H9 (cell line): ENCODE measurements around the gene RAB30. TPM values are rescaled to one million over a fixed set of nuclear protein-coding genes. Genes with fewer than 3 reads are reported as not detected.

Experiments
- DNase-seq: peaks from one replicate; pipeline ENCODE4 v3.0.0-alpha.2; 2017
- H2AFZ ChIP-seq: one replicate; pipeline ENCODE4 v1.6.1; 2013; ENCODE audit warnings: mild to moderate bottlenecking, low read length, control low read depth, moderate library complexity
- H2AK5ac ChIP-seq: 2 replicates; pipeline ENCODE4 v1.6.1; 2013; ENCODE audit warnings: low read length, control low read depth, mixed read lengths; ENCODE audit not compliant: insufficient read length
- H2BK120ac ChIP-seq: one replicate; pipeline ENCODE4 v1.6.1; 2013; ENCODE audit warnings: low read depth, mild to moderate bottlenecking, low read length, control low read depth, inconsistent platforms; ENCODE audit not compliant: poor library complexity, severe bottlenecking
- H2BK12ac ChIP-seq: 2 replicates; pipeline ENCODE4 v1.6.1; 2013; ENCODE audit warnings: low read length, control low read depth, mixed read lengths, low read depth; ENCODE audit not compliant: insufficient read length
- H2BK15ac ChIP-seq: 2 replicates; pipeline ENCODE4 v1.6.1; 2013; ENCODE audit warnings: low read depth, low read length, control low read depth
- H2BK20ac ChIP-seq: one replicate; pipeline ENCODE4 v1.6.1; 2013; ENCODE audit warnings: low read depth, mild to moderate bottlenecking, low read length, control low read depth, inconsistent platforms; ENCODE audit not compliant: poor library complexity, severe bottlenecking
- H2BK5ac ChIP-seq: 2 replicates; pipeline ENCODE4 v1.6.1; 2013; ENCODE audit warnings: low read length, control low read depth, mixed read lengths; ENCODE audit not compliant: insufficient read length
- H3K14ac ChIP-seq: 2 replicates; pipeline ENCODE4 v1.6.1; 2013; ENCODE audit warnings: low read length, control low read depth; ENCODE audit not compliant: insufficient read depth
- H3K18ac ChIP-seq: 2 replicates; pipeline ENCODE4 v1.6.1; 2013; ENCODE audit warnings: low read depth, mild to moderate bottlenecking, mixed read lengths, low read length, control low read depth; ENCODE audit not compliant: insufficient read length
- H3K23ac ChIP-seq: 2 replicates; pipeline ENCODE4 v1.6.1; 2013; ENCODE audit warnings: low read length, control low read depth, mixed read lengths, low read depth; ENCODE audit not compliant: insufficient read length
- H3K23me2 ChIP-seq: 2 replicates; pipeline ENCODE4 v1.6.1; 2013; ENCODE audit warnings: low read depth, mild to moderate bottlenecking, mixed read lengths, low read length, control low read depth; ENCODE audit not compliant: insufficient read length, poor library complexity, severe bottlenecking
- H3K27ac ChIP-seq: 2 replicates; pipeline ENCODE4 v1.5.1; 2013; ENCODE audit warnings: low read length, control low read depth, mixed read lengths, low read depth; ENCODE audit not compliant: insufficient read length
- H3K27me3 ChIP-seq: 2 replicates; pipeline ENCODE4 v1.6.1; 2013; ENCODE audit warnings: low read length, control low read depth, inconsistent platforms; ENCODE audit not compliant: insufficient read depth
- H3K4ac ChIP-seq: 2 replicates; pipeline ENCODE4 v1.6.1; 2013; ENCODE audit warnings: low read depth, mild to moderate bottlenecking, control low read depth, inconsistent platforms, low read length, moderate library complexity
- H3K4me1 ChIP-seq: 2 replicates; pipeline ENCODE4 v1.6.1; 2013; ENCODE audit warnings: low read length, control low read depth, inconsistent platforms; ENCODE audit not compliant: insufficient read depth
- H3K4me2 ChIP-seq: 2 replicates; pipeline ENCODE4 v1.6.1; 2013; ENCODE audit warnings: low read length, control low read depth, mixed read lengths; ENCODE audit not compliant: insufficient read length, insufficient read depth
- H3K56ac ChIP-seq: 2 replicates; pipeline ENCODE4 v1.6.1; 2013; ENCODE audit warnings: low read depth, mild to moderate bottlenecking, mixed read lengths, low read length, control low read depth; ENCODE audit not compliant: insufficient read length
- H3K79me1 ChIP-seq: 2 replicates; pipeline ENCODE4 v1.6.1; 2013; ENCODE audit warnings: low read depth, mild to moderate bottlenecking, moderate library complexity, low read length, control low read depth, inconsistent platforms; ENCODE audit not compliant: insufficient read depth, poor library complexity, severe bottlenecking
- H3K79me2 ChIP-seq: 2 replicates; pipeline ENCODE4 v1.6.1; 2013; ENCODE audit warnings: low read length, control low read depth, inconsistent platforms; ENCODE audit not compliant: insufficient read depth
- H3K9ac ChIP-seq: 2 replicates; pipeline ENCODE4 v1.6.1; 2013; ENCODE audit warnings: low read length, control low read depth, mixed read lengths; ENCODE audit not compliant: insufficient read length; ENCODE audit errors: extremely low read depth
- H3K9me3 ChIP-seq: one replicate; pipeline ENCODE4 v1.6.1; 2013; ENCODE audit warnings: low read depth, low read length, inconsistent platforms; ENCODE audit not compliant: control insufficient read depth
- H3T11ph ChIP-seq: one replicate; pipeline ENCODE4 v1.6.1; 2013; ENCODE audit warnings: mild to moderate bottlenecking, low read length, control low read depth, inconsistent platforms
- H4K20me1 ChIP-seq: one replicate; pipeline ENCODE4 v1.6.1; 2013; ENCODE audit not compliant: control insufficient read depth, insufficient read length, insufficient read depth
- H4K5ac ChIP-seq: 2 replicates; pipeline ENCODE4 v1.6.1; 2013; ENCODE audit warnings: low read depth, mild to moderate bottlenecking, mixed read lengths, low read length, control low read depth; ENCODE audit not compliant: insufficient read length
- H4K8ac ChIP-seq: replicated peaks from 2 replicates; pipeline ENCODE4 v1.6.1; 2013; ENCODE audit warnings: low read length, control low read depth, mixed read lengths, low read depth; ENCODE audit not compliant: insufficient read length
- H4K91ac ChIP-seq: 2 replicates; pipeline ENCODE4 v1.6.1; 2013; ENCODE audit warnings: low read depth, mild to moderate bottlenecking, moderate library complexity, mixed read lengths, low read length, control low read depth; ENCODE audit not compliant: insufficient read length
- H3K27ac Mint-ChIP-seq, 3 experiments: 2 replicates in 2 of 3; 3 replicates in 1 of 3; pipeline ENCODE4 v1.8.0; 2020 to 2021; ENCODE audit warnings: mixed read lengths in 3 of 3, mild to moderate bottlenecking in 1 of 3, moderate library complexity in 1 of 3
- H3K27me3 Mint-ChIP-seq: 2 replicates; pipeline ENCODE4 v1.8.0; 2021; ENCODE audit warnings: low read depth, mild to moderate bottlenecking, moderate library complexity, mixed read lengths
- H3K36me3 Mint-ChIP-seq, 3 experiments: 2 replicates in 2 of 3; 3 replicates in 1 of 3; pipeline ENCODE4 v1.8.0; 2020 to 2021; ENCODE audit warnings: low read depth in 3 of 3, mixed read lengths in 3 of 3; ENCODE audit not compliant: insufficient read depth in 1 of 3
- H3K4me1 Mint-ChIP-seq, 2 experiments: 2 replicates each; pipeline ENCODE4 v1.8.0; 2020; ENCODE audit warnings: mixed read lengths in 2 of 2
- H3K4me3 Mint-ChIP-seq, 2 experiments: 2 replicates in 1 of 2; 3 replicates in 1 of 2; pipeline ENCODE4 v1.8.0; 2020 to 2021; ENCODE audit warnings: mild to moderate bottlenecking in 2 of 2, mixed read lengths in 2 of 2, moderate library complexity in 1 of 2
- H3K9me3 Mint-ChIP-seq, 2 experiments: 2 replicates in 1 of 2; 3 replicates in 1 of 2; pipeline ENCODE4 v1.8.0; 2020; ENCODE audit warnings: mild to moderate bottlenecking in 2 of 2, mixed read lengths in 2 of 2, moderate library complexity in 1 of 2
- CTCF ChIP-seq: fragments of 200-600 bp; sonication (generic); conservative IDR thresholded peaks from 3 replicates; pipeline ENCODE4 v1.8.0; 2021; ENCODE audit warnings: antibody characterized with exemption, mild to moderate bottlenecking
- WGBS: extraction: QIAGEN DNeasy Blood & Tissue Kit; methylation state at CpG from one replicate; pipeline ENCODE4 v1.1.7; 2013; ENCODE audit warnings: missing lambda C conversion rate, low lambda C conversion rate, mixed read lengths; ENCODE audit not compliant: insufficient read length; ENCODE audit errors: extremely low coverage; 5-methylcytosine and 5-hydroxymethylcytosine counted together
- total RNA-seq: library from RNA; stranded (reverse); gene quantifications from 2 replicates; pipeline ENCODE4 v1.2.1, GENCODE V29; 2021

The RAB30 gene
- total RNA-seq, 1 experiment from 2014 or later: 4.8 TPM

GRCh38 chr11:83054001-83054400 lies 17.7 kb downstream of the RAB30 start:
- peaks cover 8 to 9% of the 10 kb centered on the region in 2 experiments for H3K4me1 Mint-ChIP-seq
- no peak overlapping the region for H3K27ac Mint-ChIP-seq
- no peak for TF ChIP-seq CTCF
- no CpG with 5 or more reads among the region's 2 CpGs for WGBS
- H3K79me1 ChIP-seq: no peaks in the 10 kb centered on the region
- no peaks in the 10 kb centered on the region for H3K23me2 ChIP-seq
- H3K4me2 ChIP-seq: no peak overlapping the region
- H3K4me1 ChIP-seq: no peaks in the 10 kb centered on the region; the same call in 1 of the 2 replicates
- no peak for DNase-seq
- H3K9ac ChIP-seq: no peak overlapping the region
- no peak overlapping the region for H2BK12ac ChIP-seq
- H3K79me2 ChIP-seq: no peaks in the 10 kb centered on the region; the same call in 1 of the 2 replicates
- H3K4ac ChIP-seq: no peak overlapping the region
- H4K91ac ChIP-seq: no peak overlapping the region
- H3K4me3 Mint-ChIP-seq: no peak overlapping the region
- H3K27me3 ChIP-seq: no peaks in the 10 kb centered on the region
- no peak overlapping the region for H3K14ac ChIP-seq
- H3K56ac ChIP-seq: no peak overlapping the region
- H3K18ac ChIP-seq: no peak overlapping the region
- no peaks in the 10 kb centered on the region for H3K9me3 Mint-ChIP-seq
- no peak overlapping the region for H3K27ac ChIP-seq
- H2AFZ ChIP-seq: no peak overlapping the region
- no peak overlapping the region for H2BK120ac ChIP-seq
- no peak overlapping the region for H2BK15ac ChIP-seq
- H4K20me1 ChIP-seq: no peaks in the 10 kb centered on the region
- no peak overlapping the region for H2BK5ac ChIP-seq
- H3K9me3 ChIP-seq: no peaks in the 10 kb centered on the region
- H2AK5ac ChIP-seq: no peak overlapping the region
- H4K5ac ChIP-seq: no peak overlapping the region
- H3T11ph ChIP-seq: no peak overlapping the region
- H3K36me3 Mint-ChIP-seq: no peaks in the 10 kb centered on the region
- H4K8ac ChIP-seq: no peak overlapping the region
- no peaks in the 10 kb centered on the region for H3K27me3 Mint-ChIP-seq
- no peak overlapping the region for H3K23ac ChIP-seq
- H2BK20ac ChIP-seq: no peak overlapping the region
